K562 (cell line): ENCODE data around the gene GLIPR1. TPM values are rescaled to one million over a fixed set of nuclear protein-coding genes. Genes with fewer than 3 reads are reported as not detected.

Experiments used
- ARID1B ChIP-seq: fragments of 450-650 bp; IDR thresholded peaks from 2 replicates; pipeline ENCODE4 v1.6.1; 2016; ENCODE audit warnings: antibody characterized with exemption, mild to moderate bottlenecking, inconsistent platforms
- ARID2 ChIP-seq: fragments of 450-650 bp; IDR thresholded peaks from 2 replicates; pipeline ENCODE4 v1.6.1; 2017; ENCODE audit warnings: antibody characterized with exemption, mild to moderate bottlenecking
- CBX8 ChIP-seq: fragments of 200-600 bp; sonication (generic); IDR thresholded peaks from 2 replicates; pipeline ENCODE4 v1.6.1; 2012; ENCODE audit warnings: borderline replicate concordance, mixed run types, low read depth, mild to moderate bottlenecking, moderate library complexity, mixed read lengths, low read length, control low read depth, inconsistent platforms; ENCODE audit not compliant: poor library complexity, severe bottlenecking; ENCODE audit errors: extremely low read depth
- CREB5 ChIP-seq: fragments of 250-450 bp; sonication (Bioruptor Pico); IDR thresholded peaks from 2 replicates; pipeline ENCODE4 v1.5.0; 2020; ENCODE audit warnings: mild to moderate bottlenecking
- ETV6 ChIP-seq, 3 experiments: fragments of 150-350 bp in 1 of 3; sonication (generic) in 1 of 3; formaldehyde crosslinking in 1 of 3; IDR thresholded peaks; 2 replicates each; pipeline versions ENCODE4 v1.6.1 to v1.8.0; 2014 to 2022; ENCODE audit warnings: borderline replicate concordance in 2 of 3, low read depth in 2 of 3, antibody characterized with exemption in 1 of 3, low read length in 1 of 3, mild to moderate bottlenecking in 1 of 3, missing genetic modification reagents in 1 of 3
- HCFC1 ChIP-seq: IDR thresholded peaks from 2 replicates; pipeline ENCODE4 v1.6.1; 2012; ENCODE audit warnings: low read depth, low read length, improper control_type of control experiment
- KLF1 ChIP-seq: fragments of 450-650 bp; IDR thresholded peaks from 2 replicates; pipeline ENCODE4 v1.6.1; 2016; ENCODE audit warnings: missing genetic modification characterization, missing compliant biosample characterization
- MBD2 ChIP-seq: sonication (generic); IDR thresholded peaks from 2 replicates; pipeline ENCODE4 v1.6.1; 2016; ENCODE audit warnings: low read depth, borderline replicate concordance
- POLR2AphosphoS2 ChIP-seq: IDR thresholded peaks from 2 replicates; pipeline ENCODE4 v1.6.1; 2012; ENCODE audit warnings: low read length, improper control_type of control experiment
- RBM22 ChIP-seq: fragments of 200-400 bp; formaldehyde crosslinking; IDR thresholded peaks from 2 replicates; pipeline ENCODE4 v1.6.1; 2018; ENCODE audit warnings: low read length, low read depth; ENCODE audit not compliant: poor library complexity, severe bottlenecking
- RERE ChIP-seq: sonication (generic); formaldehyde crosslinking; IDR thresholded peaks from 2 replicates; pipeline ENCODE4 v1.8.0; 2023; ENCODE audit warnings: missing genetic modification reagents, mild to moderate bottlenecking, borderline replicate concordance
- TRIM24 ChIP-seq, 2 experiments: fragments of 450-650 bp; IDR thresholded peaks; 2 replicates each; pipeline ENCODE4 v1.6.1; 2016
- XRCC3 ChIP-seq: fragments of 450-650 bp; IDR thresholded peaks from 2 replicates; pipeline ENCODE4 v1.6.1; 2017; ENCODE audit warnings: mild to moderate bottlenecking, moderate library complexity
- ZBTB17 ChIP-seq: fragments of 450-650 bp; formaldehyde crosslinking; IDR thresholded peaks from 2 replicates; pipeline ENCODE4 v1.4.0; 2020; ENCODE audit warnings: mild to moderate bottlenecking
- ZNF165 ChIP-seq: fragments of 250-450 bp; sonication (Bioruptor Pico); IDR thresholded peaks from 2 replicates; pipeline ENCODE4 v1.4.0; 2020; ENCODE audit warnings: borderline replicate concordance
- ZNF274 ChIP-seq: IDR thresholded peaks from 2 replicates; pipeline ENCODE4 v1.6.1; 2011; ENCODE audit warnings: low read depth, mild to moderate bottlenecking, low read length, moderate library complexity, borderline replicate concordance
- ZNF75A ChIP-seq: fragments of 450-650 bp; formaldehyde crosslinking; IDR thresholded peaks from 2 replicates; pipeline ENCODE4 v1.4.0; 2020; ENCODE audit warnings: mild to moderate bottlenecking
- ZNF79 ChIP-seq: fragments of 250-450 bp; sonication (Bioruptor Pico); IDR thresholded peaks from 2 replicates; pipeline ENCODE4 v1.4.0; 2020; ENCODE audit warnings: low read depth, mild to moderate bottlenecking, moderate library complexity
- polyA plus RNA-seq, 8 experiments: library from polyadenylated mRNA; depleted of rRNA in 4 of 8; stranded (reverse) in 5 of 8; unstranded in 3 of 8; fragments of >200 nt; fragmentation: Nextera tagmentation in 2 of 8; fragmentation: Illumina TruSeq in 1 of 8; extraction: Ambion mirVana in 2 of 8; extraction: Trizol in 1 of 8; gene quantifications; 2 replicates each; pipeline versions ENCODE4 v1.2.1 to v1.2.3, GENCODE V29; 2011 to 2014; ENCODE audit warnings: inconsistent platforms in 1 of 8, missing spikeins in 1 of 8
- total RNA-seq, 7 experiments: library from RNA; depleted of rRNA in 6 of 7; stranded (reverse); fragments of >200 nt in 6 of 7; fragmentation: Illumina TruSeq in 2 of 7; extraction: Trizol in 2 of 7; gene quantifications; 2 replicates each; pipeline versions ENCODE4 v1.2.1 to v1.2.3, GENCODE V29; 2011 to 2021; ENCODE audit warnings: low replicate concordance in 1 of 7
- TF ChIP-seq, protein P1 (sequence below): fragments of 450-650 bp; IDR thresholded peaks from 2 replicates; pipeline ENCODE4 v1.6.1; 2014; ENCODE audit warnings: low read depth, mild to moderate bottlenecking, moderate library complexity, borderline replicate concordance

Gene GLIPR1
- total and polyA plus RNA-seq, 9 of the 15 experiments (the other 6 are each of a cell fraction or from before 2014, with no cell fraction given), result 0.26 to 2.1 (median 1.2) TPM

GRCh38 chr12:75511116-75512048, 30.8 kb downstream of the GLIPR1 start, which contains the start of gene KRR1 (continued):
- no peak for TF ChIP-seq CREB5 (CRISPR knock-in tag)
- TF ChIP-seq ZNF165, result no peak
- no peak for TF ChIP-seq CBX8
- TF ChIP-seq RERE (CRISPR knock-in tag), result no peak
- TF ChIP-seq ARID1B, result no peak
- no peak for TF ChIP-seq POLR2AphosphoS2
- no peak for TF ChIP-seq XRCC3
- peak; percentile 70 for TF ChIP-seq MBD2
- TF ChIP-seq RBM22, result no peak
- no peak for TF ChIP-seq KLF1 (tag)
- TF ChIP-seq ZNF274, result no peak
- no peak for TF ChIP-seq ZNF75A (CRISPR knock-in tag)
- no peak; the same call in 1 of the 2 replicates for TF ChIP-seq ZBTB17 (CRISPR knock-in tag)
- TF ChIP-seq, protein P1, sequence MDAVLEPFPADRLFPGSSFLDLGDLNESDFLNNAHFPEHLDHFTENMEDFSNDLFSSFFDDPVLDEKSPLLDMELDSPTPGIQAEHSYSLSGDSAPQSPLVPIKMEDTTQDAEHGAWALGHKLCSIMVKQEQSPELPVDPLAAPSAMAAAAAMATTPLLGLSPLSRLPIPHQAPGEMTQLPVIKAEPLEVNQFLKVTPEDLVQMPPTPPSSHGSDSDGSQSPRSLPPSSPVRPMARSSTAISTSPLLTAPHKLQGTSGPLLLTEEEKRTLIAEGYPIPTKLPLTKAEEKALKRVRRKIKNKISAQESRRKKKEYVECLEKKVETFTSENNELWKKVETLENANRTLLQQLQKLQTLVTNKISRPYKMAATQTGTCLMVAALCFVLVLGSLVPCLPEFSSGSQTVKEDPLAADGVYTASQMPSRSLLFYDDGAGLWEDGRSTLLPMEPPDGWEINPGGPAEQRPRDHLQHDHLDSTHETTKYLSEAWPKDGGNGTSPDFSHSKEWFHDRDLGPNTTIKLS, result peak; percentile 87
- no peak for TF ChIP-seq ZNF79 (CRISPR knock-in tag)
- no peak for TF ChIP-seq ARID2
- no peak for TF ChIP-seq ETV6 (IDR thresholded peaks at IDR 0.05; ENCODE audit: borderline replicate concordance in 1 of 2, low read depth in 2 of 2, low read length in 1 of 2)
- TF ChIP-seq ETV6 (CRISPR knock-in tag; IDR thresholded peaks at IDR 0.05; ENCODE audit: borderline replicate concordance), result no peak
- TF ChIP-seq TRIM24 (IDR thresholded peaks at IDR 0.05), result peak in 1 of 2 experiments; percentile 98; a peak in 2 of 4 replicates
- TF ChIP-seq HCFC1, result peak; percentile 88
